ENCODE results near the gene OTOA.
"Not testable (repeated sequence)": the region's sequence is repeated elsewhere in the genome, so short reads cannot be mapped to it uniquely, and the experiment has no call there.

Gene OTOA

DNA sequence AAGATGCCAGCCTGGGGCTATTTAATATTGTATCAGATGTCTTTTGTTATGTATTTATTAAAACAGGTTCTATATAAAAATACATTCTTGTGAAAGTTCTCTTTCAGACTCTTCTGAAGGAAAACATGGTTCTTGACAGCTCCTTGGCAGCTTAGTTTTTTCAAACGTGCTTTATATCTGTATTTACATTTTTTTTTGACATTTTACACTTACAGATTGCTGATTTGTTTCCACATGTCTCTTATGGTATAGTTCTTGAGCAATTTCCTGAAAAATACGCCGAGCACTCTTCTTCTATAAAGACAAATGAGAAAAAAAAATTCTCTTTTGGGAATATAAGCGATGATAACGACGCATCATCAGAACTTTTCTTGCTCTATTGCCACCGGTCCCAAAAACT is 20.9 kb upstream of the OTOA start:
- DNase-seq = no peak

GRCh38 chr16:21643785-21644184 is 20.0 kb upstream of the OTOA start:
- no peak for DNase-seq

- DNase-seq = no peak
Measured at GRCh38 chr16:21644674-21645073, 19.1 kb upstream of the OTOA start.

DNA sequence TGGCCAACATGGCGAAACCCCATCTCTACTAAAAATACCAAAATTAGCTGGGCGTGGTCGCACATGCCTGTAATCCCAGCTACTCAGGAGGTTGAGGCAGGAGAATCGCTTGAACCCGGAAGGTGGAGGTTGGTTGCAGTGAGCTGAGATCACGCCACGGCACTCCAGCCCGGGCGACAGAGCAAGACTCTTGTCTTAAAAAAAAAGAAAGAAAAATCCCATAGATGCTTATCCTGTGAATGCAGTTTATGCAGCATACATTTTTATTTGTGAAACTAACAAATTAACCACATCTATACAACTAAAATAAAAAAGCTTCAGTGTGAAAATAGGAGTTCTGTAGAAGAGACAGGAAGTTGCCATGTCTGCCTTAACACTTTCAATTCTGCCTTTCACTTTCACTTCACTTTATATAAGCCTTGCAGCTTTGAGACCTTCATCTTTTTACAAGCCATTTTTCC is 18.5 kb upstream of the OTOA start:
- DNase-seq = peak; percentile 29 to 39

- DNase-seq = no peak
Measured at GRCh38 chr16:21646091-21646490, 17.7 kb upstream of the OTOA start.

DNA sequence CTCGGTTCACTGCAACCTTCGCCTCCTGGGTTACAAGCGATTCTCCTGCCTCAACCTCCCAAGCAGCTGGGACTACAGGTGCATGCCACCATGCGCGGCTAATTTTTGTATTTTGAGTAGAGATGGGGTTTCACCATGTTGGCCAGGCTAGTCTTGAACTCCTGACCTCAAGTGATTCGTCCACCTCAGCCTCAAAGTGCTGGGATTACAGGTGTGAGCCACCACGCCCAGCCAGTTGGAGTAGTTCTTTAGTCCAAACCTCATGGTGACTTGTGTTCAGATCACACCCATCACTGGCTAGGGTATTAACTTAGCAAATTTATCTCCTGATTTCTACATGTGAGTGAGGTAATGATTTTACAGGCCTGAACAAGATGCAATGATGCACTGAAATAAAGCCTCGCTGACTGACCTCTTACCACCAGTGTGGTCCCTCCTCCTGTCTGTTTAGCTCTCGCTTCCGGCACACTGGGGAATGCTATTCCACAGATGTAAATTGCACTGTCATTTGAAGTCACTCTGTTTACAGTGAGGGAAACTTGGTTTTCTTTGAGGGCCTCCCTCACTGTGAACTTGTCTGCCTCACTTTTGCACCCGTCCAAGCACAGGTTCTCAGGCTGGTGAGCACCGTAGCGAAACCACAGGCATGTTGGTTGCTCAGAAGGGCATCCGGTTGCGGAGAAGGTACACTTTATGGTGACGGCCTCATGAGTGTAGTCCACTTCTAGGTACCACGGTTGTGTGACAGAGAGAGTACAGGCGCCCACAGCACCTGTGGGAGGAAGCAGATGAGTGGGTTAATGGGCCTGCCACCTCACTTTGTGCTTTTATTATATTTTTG is 16.8 kb upstream of the OTOA start:
- DNase-seq = peak; percentile 72 to 80

DNA sequence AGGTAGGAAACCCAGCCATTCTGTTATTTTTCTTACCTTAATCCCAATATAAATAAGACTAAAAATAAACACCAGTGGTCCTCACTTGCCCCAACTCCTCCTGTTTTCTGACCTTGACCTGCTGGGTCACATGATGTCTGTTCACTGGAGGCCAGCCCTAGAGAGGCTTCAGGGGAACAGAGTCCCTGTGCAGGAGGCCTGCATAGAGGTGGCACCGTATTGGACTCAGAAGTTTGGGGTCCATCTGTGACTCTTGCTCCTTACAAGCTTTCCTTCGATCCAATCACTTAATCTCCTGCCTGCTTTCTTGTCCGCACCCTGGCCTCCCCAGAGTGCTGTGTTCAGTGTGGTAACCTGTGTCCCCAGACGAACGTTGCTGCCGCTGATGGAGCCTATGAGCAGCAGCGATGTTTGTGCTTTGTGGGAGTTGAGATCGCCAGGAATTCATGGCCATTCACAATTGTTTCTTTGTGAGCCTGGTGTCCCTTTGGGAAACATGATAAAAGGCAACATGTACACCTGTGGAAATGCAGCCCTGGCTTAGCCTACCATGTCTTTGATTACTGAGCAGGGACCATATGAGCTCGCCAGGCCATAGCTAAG is 16.1 kb upstream of the OTOA start:
- DNase-seq = no peak

DNA sequence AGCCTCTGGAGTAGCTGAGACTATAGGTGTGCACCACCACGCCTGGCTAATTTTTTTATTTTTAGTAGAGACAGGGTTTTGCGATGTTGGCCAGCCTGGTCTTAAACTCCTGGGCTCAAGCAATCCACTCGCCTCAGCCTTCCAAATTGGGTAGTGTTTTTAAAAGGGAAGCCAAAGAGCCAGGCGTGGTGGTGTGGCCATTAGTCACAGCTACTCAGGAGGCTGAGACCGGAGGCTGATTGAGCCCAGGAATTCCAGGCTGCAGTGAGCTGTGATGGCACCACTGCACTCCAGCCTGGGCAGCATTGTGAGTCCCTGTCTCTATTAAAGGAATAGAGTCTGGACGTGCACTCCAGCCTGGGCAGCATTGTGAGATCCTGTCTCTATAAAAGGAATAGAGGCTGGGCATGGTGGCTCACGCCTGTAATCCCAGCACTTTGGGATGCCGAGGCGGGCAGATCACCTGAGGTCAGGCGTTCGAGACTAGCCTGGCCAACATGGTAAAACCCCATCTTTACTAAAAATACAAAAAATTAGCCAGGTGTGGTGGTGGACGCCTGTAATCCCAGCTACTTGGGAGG is 13.9 kb upstream of the OTOA start:
- DNase-seq = not testable (repeated sequence)

DNA sequence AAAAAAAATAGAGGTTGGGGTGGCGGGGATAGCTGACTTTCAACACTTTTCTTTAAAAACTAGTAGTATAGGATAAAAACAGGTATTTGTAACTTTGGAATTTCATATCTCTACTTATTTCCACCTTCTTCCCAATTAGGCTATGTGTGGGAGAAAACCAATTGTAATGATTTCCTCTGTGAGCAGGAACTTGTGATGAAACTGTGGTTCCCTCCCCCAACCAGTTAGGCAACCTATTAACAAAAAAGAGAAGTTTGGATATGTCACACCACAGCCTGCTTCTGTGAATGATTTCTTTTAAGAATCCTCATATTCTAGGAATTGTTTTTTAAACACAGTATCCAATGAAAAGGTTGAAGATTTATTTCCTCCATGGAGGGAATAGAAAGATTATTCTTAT is 13.2 kb upstream of the OTOA start:
- no peak for DNase-seq

DNA sequence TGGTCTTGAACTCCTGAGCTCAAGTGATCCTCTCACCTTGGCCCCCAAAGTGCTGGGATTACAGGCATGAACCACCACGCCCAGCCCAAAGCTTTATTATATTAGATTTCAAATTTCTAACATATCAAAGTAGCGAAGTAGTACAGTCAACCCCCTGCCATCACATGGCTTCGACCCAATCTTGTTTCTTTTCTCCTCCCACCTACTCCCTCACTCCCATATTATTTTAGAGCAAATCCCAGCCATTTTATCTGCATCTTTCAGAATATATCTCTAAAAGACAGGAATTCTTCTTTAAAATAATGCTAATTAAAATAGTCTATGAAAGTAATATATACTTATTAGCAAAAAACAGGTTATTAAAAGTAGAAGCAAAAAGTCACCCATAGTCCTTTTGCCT is 12.3 kb upstream of the OTOA start:
- no peak for DNase-seq

DNA sequence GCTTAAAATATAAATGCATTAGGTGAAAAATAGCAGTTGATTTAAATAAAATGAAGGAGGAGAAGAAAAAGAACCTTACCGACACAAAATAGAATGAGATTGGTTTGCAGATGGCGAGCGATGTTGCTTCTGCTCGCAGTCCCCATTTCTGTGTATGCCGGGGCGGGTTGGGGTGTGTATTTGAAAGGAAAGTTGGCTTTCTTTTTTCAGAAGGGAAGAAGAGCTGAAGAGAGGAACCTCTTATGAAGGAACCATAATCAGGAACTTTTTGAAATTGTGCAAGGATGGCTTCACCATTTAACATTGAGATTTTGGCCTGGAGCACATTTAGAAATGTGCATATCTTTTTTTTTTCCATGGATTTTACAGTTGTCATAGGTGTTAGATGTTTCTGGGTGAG is 11.3 kb upstream of the OTOA start, which contains the start of gene IGSF6:
IGSF6 (minus strand) TSS at position 156 of the 400 bp plus-strand sequence; CDS start at position 146, 10 bp downstream.
- DNase-seq = no peak

- DNase-seq = no peak
Measured at GRCh38 chr16:21653571-21653970, 10.2 kb upstream of the OTOA start.

DNA sequence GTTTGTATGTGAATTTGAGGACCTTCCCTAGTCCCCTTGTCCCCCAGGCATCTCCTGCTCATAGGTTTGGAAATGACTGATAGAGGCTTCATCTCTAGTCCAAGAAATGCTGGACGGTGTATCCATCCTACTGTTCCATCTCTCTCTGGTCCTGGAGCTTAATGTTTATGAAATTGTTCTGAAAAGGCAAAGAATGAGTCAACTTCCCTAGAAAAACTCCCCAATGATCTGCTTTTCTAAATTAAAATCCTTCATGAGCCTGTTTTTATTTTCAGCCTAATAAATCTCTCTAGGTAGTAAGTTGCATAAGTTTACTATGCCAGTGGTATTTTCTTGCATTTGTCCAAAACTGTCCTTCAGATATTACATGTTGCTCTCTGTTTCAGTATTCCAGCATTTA is 9.3 kb upstream of the OTOA start:
- no peak for DNase-seq

DNA sequence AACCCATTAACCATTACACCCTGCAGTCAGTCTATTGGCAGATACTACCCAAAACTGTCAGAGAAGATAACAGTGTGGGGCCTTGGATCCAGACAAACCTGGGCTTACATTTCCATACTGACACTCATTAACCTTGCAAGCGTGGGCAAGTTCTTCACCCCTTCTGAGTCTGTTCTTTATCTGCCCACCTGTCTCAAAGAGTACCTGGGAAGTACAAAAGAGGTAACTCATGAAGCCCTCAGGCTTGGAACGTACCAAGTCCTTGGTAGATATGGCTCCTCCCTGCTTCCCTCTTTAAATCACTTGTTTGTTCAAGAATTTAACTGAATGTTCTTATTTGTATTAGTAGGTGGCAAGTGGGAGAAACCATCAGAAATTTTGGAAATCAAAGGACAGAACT is 8.9 kb upstream of the OTOA start:
- DNase-seq = no peak

DNA sequence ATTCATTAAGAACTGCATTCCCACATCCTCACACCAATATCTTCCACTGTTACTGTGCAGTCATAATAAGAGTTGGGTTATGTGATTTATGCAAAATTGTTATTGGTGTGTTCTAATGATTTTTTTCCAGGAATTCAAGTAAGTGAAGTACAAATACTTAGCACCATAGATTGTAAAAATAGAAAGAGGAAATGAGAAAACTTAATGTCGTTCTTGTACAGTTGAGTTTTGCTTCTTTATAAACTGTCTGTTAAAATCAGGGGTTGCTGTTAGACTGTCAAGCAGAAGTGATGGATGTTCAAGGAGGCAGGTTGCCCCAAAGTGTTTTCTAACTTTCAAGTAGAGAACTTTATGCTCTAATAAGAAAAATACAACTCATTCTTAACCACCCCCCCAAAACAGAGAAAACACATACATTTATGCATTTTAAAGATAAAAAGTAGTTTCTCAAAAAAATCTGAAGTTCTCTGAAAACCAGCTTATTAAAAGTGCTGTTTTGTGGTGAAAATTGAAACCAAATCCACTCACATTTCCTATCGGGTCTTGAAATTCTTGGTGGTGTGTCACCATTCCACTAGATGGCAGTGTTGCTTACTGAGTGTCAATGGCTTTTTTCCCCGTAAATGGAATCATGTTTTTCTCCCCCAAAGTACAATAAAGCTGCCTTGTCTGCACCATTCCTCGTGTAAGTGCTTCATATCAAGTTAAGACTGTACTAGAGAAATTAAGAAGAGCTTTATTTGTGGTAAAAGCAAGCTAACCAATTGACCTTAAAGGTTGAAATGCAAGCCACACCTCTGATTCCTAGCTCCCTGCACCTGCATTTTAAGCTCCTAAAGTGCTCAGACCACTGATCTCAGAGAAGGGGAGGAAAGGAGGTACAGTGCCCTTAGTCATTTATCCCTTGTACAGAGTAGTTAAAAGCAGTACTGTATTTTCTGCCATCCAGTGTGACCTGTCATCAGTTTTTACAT is 6.7 kb upstream of the OTOA start:
- DNase-seq = peak in 1 of 2 experiments; percentile 30

DNA sequence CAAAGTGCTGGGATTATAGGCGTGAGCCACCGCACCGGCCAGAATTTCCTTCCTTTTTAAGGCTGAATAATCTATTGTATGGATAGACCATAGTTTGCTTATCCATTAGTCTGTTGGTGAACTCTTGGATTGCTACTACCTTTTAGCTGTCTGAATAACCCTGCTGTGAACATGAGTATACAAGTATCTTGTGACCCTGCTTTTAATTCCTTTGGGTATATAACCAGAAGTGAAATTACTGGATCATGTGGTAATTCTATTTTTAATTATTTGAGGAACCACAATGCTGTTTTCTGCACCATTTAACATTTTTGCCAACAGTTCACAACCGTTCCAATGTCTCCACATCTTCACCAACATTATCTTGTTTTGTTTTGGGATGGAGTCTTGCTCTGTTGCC is 4.6 kb upstream of the OTOA start:
- no peak for DNase-seq

GRCh38 chr16:21664801-21665492 is 1.2 kb downstream of the OTOA start:
- DNase-seq = no peak

GRCh38 chr16:21666772-21667171 is 3.0 kb downstream of the OTOA start:
- DNase-seq = no peak

GRCh38 chr16:21667575-21667974 is 3.8 kb downstream of the OTOA start:
- no peak for DNase-seq

- DNase-seq = no peak
Measured at GRCh38 chr16:21673469-21673868, 9.7 kb downstream of the OTOA start.

DNA sequence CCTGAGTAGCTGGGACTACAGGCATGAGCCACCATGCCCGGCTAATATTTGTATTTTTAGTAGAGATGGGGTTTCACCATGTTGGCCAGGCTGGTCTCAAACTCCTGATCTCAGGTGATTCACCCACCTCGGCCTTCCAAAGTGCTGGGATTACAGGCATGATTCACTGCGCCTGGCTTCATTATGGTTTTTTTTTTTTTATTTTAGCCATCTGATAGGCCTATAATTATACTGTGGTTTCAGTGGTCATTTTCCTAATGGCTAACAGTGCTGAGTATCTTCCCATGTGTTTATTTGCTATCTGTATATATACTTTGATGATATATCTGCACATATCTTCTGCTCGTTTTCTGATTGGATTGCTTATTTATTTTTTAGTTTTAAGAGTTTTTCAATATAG is 10.7 kb downstream of the OTOA start:
- DNase-seq = not testable (repeated sequence)

DNA sequence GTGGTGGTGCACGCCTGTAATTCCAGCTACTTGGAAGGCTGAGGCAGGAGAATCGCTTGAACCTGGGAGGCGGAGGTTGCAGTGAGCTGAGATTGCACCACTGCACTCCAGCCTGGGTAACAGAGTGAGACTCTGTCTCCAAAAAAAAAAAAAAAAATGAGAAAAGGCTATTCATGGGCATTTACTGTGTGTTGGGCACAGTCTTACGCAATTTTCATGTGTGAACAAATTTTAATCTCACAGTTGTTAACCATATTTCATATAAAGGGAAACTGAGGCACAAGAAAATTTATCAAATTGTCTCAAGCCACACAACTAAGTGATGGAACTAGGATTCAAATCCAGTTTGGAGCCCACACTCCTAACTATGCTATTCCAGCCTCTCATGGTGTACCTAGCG is 16.9 kb downstream of the OTOA start:
- not testable (repeated sequence) for DNase-seq

All from activated CD4-positive, alpha-beta T cell treated with anti-CD3 and anti-CD28 coated beads, Interleukin-2, amount 50 U/mL, for 48 hours (primary cell).